SH-SY5Y (cell line): ENCODE measurements around the gene MUC4.

Experiments
- GATA2 ChIP-seq: IDR thresholded peaks from 2 replicates; pipeline ENCODE4 v1.6.1; 2011; ENCODE audit warnings: mild to moderate bottlenecking, low read depth, low read length
- GATA3 ChIP-seq: IDR thresholded peaks from 2 replicates; pipeline ENCODE4 v1.6.1; 2011; ENCODE audit warnings: low read depth, mild to moderate bottlenecking, low read length, moderate library complexity

GRCh38 chr3:195698325-195698646 is 113.4 kb downstream of the MUC4 start:
- TF ChIP-seq GATA2 (no peak), GATA3 (no peak)
